ENCODE data around the gene PRRT1. TPM values are rescaled to one million over a fixed set of nuclear protein-coding genes. Genes with fewer than 3 reads are reported as not detected.
"Not testable (repeated sequence)": the region's sequence is repeated elsewhere in the genome, so short reads cannot be mapped to it uniquely, and the experiment has no call there.

PRRT1 gene
- total RNA-seq, 1 donor = 0.42 TPM

- Histone ChIP-seq H3K9me3 (ENCODE audit: low read depth, low read length) (no peaks in the 10 kb centered on the region), H3K27me3 (ENCODE audit: insufficient read depth, low read length) (peaks cover 2% of the 10 kb centered on the region), H3K4me3 (ENCODE audit: low read length) (no peak overlapping the region), H3K4me1 (ENCODE audit: insufficient read depth, low read length) (peaks cover 4% of the 10 kb centered on the region)
These were observed 38.1 kb downstream of the PRRT1 start for GRCh38 chr6:32113386-32114352.

GRCh38 chr6:32112431-32112980, 39.2 kb downstream of the PRRT1 start:
- Histone ChIP-seq H3K4me1 (ENCODE audit: insufficient read depth, low read length) (peaks cover 10% of the 10 kb centered on the region), H3K27me3 (ENCODE audit: insufficient read depth, low read length) (peaks cover 6% of the 10 kb centered on the region), H3K4me3 (ENCODE audit: low read length) (no peak overlapping the region), H3K9me3 (ENCODE audit: low read depth, low read length) (no peaks in the 10 kb centered on the region)

- H3K27me3 ChIP-seq (ENCODE audit: insufficient read depth, low read length) = peaks cover 8% of the 10 kb centered on the region
- H3K9me3 ChIP-seq (ENCODE audit: low read depth, low read length) = no peaks in the 10 kb centered on the region
- no peak overlapping the region for H3K4me3 ChIP-seq (ENCODE audit: low read length)
- H3K4me1 ChIP-seq (ENCODE audit: insufficient read depth, low read length) = peaks cover 11% of the 10 kb centered on the region
These were observed 40.2 kb downstream of the PRRT1 start for GRCh38 chr6:32111424-32112066.

GRCh38 chr6:32110632-32111031, 41.1 kb downstream of the PRRT1 start:
- Histone ChIP-seq H3K4me3 (ENCODE audit: low read length) (no peak overlapping the region), H3K27me3 (ENCODE audit: insufficient read depth, low read length) (peaks cover 11% of the 10 kb centered on the region), H3K4me1 (ENCODE audit: insufficient read depth, low read length) (peaks cover 11% of the 10 kb centered on the region), H3K9me3 (ENCODE audit: low read depth, low read length) (no peaks in the 10 kb centered on the region)

- Histone ChIP-seq H3K4me3 (ENCODE audit: low read length) (no peak overlapping the region), H3K4me1 (ENCODE audit: insufficient read depth, low read length) (peaks cover 11% of the 10 kb centered on the region), H3K9me3 (ENCODE audit: low read depth, low read length) (no peaks in the 10 kb centered on the region), H3K27me3 (ENCODE audit: insufficient read depth, low read length) (peaks cover 14% of the 10 kb centered on the region)
These were observed 42.0 kb downstream of the PRRT1 start for GRCh38 chr6:32109765-32110160.

- peaks cover 11% of the 10 kb centered on the region for H3K4me1 ChIP-seq (ENCODE audit: insufficient read depth, low read length)
- H3K27me3 ChIP-seq (ENCODE audit: insufficient read depth, low read length) = peaks cover 16% of the 10 kb centered on the region
- H3K4me3 ChIP-seq (ENCODE audit: low read length) = no peak within 1 kb of the TSS
- H3K9me3 ChIP-seq (ENCODE audit: low read depth, low read length) = no peaks in the 10 kb centered on the region
These were observed 42.5 kb downstream of the PRRT1 start, which contains the start of gene TNXB for GRCh38 chr6:32109114-32109764. TNXB (minus strand) TSS chr6:32109338; CDS start chr6:32098198, 11,140 bp downstream.

GRCh38 chr6:32108727-32109113, 43.0 kb downstream of the PRRT1 start:
- Histone ChIP-seq H3K27me3 (ENCODE audit: insufficient read depth, low read length) (peaks cover 16% of the 10 kb centered on the region), H3K9me3 (ENCODE audit: low read depth, low read length) (no peaks in the 10 kb centered on the region), H3K4me1 (ENCODE audit: insufficient read depth, low read length) (peaks cover 11% of the 10 kb centered on the region), H3K4me3 (ENCODE audit: low read length) (no peak overlapping the region)

GRCh38 chr6:32108094-32108627, 43.6 kb downstream of the PRRT1 start:
- Histone ChIP-seq H3K4me3 (ENCODE audit: low read length) (no peak overlapping the region), H3K4me1 (ENCODE audit: insufficient read depth, low read length) (peaks cover 11% of the 10 kb centered on the region), H3K9me3 (ENCODE audit: low read depth, low read length) (no peaks in the 10 kb centered on the region), H3K27me3 (ENCODE audit: insufficient read depth, low read length) (peaks cover 16% of the 10 kb centered on the region)

- Histone ChIP-seq H3K4me1 (ENCODE audit: insufficient read depth, low read length) (peaks cover 11% of the 10 kb centered on the region), H3K27me3 (ENCODE audit: insufficient read depth, low read length) (peaks cover 16% of the 10 kb centered on the region), H3K9me3 (ENCODE audit: low read depth, low read length) (no peaks in the 10 kb centered on the region), H3K4me3 (ENCODE audit: low read length) (no peak overlapping the region)
These were observed 44.3 kb downstream of the PRRT1 start for GRCh38 chr6:32107406-32107805.

GRCh38 chr6:32105433-32105832, 46.3 kb downstream of the PRRT1 start:
- Histone ChIP-seq H3K27me3 (ENCODE audit: insufficient read depth, low read length) (peaks cover 16% of the 10 kb centered on the region), H3K4me3 (ENCODE audit: low read length) (no peak overlapping the region)

GRCh38 chr6:32102255-32102654, 49.5 kb downstream of the PRRT1 start:
- Histone ChIP-seq H3K4me1 (ENCODE audit: insufficient read depth, low read length) (no peaks in the 10 kb centered on the region), H3K9me3 (ENCODE audit: low read depth, low read length) (no peaks in the 10 kb centered on the region), H3K27me3 (ENCODE audit: insufficient read depth, low read length) (peaks cover 17% of the 10 kb centered on the region), H3K4me3 (ENCODE audit: low read length) (no peak overlapping the region)

More at GRCh38 chr6:32105433-32105832, 46.3 kb downstream of the PRRT1 start:
- peaks cover 11% of the 10 kb centered on the region for H3K4me1 ChIP-seq (ENCODE audit: insufficient read depth, low read length)
- H3K9me3 ChIP-seq (ENCODE audit: low read depth, low read length) = no peaks in the 10 kb centered on the region

- H3K9me3 ChIP-seq (ENCODE audit: low read depth, low read length); H3K4me1 ChIP-seq (ENCODE audit: insufficient read depth, low read length); H3K4me3 ChIP-seq (ENCODE audit: low read length): not testable (repeated sequence)
- peaks cover 26% of the 10 kb centered on the region for H3K27me3 ChIP-seq (ENCODE audit: insufficient read depth, low read length)
These were observed 51.5 kb downstream of the PRRT1 start for GRCh38 chr6:32100251-32100650.

All from mononuclear cell (primary cell).